HFF-Myc (cell line): ENCODE results near the gene SMPX.

Experiments used
- DNase-seq: peaks from one replicate; pipeline ENCODE4 v3.0.0-alpha.2; 2011; ENCODE audit warnings: low read depth; ENCODE audit errors: extremely low read depth
- H3K4me3 ChIP-seq: replicated peaks from 2 replicates; pipeline ENCODE4 v1.5.1; 2011; ENCODE audit warnings: low read depth, mild to moderate bottlenecking, control low read depth, low read length
- CTCF ChIP-seq: IDR thresholded peaks from 2 replicates; pipeline ENCODE4 v1.5.1; 2012; ENCODE audit warnings: mild to moderate bottlenecking, low read depth, low read length, control low read depth; ENCODE audit errors: missing control alignments

SMPX gene

GRCh38 chrX:21702725-21703124, 55.2 kb downstream of the SMPX start:
- no peak for DNase-seq
- no peak for TF ChIP-seq CTCF
- H3K4me3 ChIP-seq, result no peak overlapping the region

GRCh38 chrX:21700967-21701366, 56.9 kb downstream of the SMPX start:
- DNase-seq, result no peak
- TF ChIP-seq CTCF, result no peak
- no peak overlapping the region for H3K4me3 ChIP-seq

DNA sequence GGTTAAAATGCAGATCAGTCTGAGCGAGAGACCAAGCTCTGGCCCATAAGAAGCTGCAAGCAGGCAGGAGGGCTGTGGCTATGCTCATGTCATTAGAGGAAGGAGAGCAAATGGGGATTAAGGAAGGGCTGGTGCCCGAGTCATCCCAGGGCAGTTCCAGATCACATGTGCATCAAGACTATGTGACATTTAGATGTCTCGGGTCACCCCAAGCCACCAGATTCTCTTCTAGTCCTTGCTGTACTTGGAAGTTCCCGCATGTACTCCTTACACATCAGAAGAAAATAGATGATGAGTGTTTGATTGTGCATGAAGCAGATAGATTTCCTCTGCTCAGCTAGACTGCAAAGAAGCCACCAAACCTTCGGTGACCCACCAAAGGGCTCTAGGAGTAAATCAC, 57.6 kb downstream of the SMPX start:
- TF ChIP-seq CTCF, result no peak
- H3K4me3 ChIP-seq, result no peak overlapping the region
- DNase-seq, result no peak

DNA sequence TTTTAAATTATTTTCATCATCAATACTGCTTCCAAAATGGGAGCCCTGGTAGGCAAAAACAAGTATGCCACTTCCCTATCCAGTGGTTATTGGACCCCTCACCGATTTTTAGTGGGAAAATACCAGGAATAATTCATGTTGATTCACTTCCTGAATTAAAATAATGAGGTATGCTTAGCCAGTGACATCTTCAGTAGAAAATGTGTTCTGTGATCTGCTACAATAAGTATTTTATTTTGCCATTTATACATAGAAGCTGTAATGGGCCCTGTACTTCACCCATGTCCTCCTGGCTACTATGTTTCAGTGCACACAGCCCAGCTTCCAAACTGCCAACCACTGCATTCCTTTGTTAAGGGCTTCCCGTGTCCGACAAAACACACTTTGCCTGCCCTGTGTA, 58.8 kb downstream of the SMPX start:
- no peak for DNase-seq
- TF ChIP-seq CTCF, result no peak

DNA sequence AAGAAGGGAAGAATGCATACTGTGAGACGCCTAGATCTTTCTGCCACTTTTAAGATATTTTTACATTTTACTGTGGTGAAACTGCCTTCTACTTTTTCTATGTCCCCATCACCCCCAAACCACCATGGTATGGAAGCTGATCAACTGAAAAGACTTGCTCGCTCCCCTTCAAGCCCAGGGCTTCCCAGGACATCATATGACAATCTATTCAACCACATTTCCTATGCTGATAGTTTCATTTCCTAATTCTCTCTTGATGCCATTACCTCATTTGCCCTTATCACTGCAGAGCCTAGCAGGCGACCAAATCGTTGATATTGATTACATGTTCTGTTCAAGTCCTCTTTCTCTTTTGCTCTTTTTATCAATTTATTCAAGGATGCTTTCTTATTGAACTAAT, 59.6 kb downstream of the SMPX start:
- DNase-seq, result no peak
- TF ChIP-seq CTCF, result no peak
- no peak overlapping the region for H3K4me3 ChIP-seq

More for the DNA sequence above, 58.8 kb downstream of the SMPX start:
- no peak overlapping the region for H3K4me3 ChIP-seq

- no peak for DNase-seq
- no peak for TF ChIP-seq CTCF
- H3K4me3 ChIP-seq, result no peak overlapping the region
These were observed 66.4 kb downstream of the SMPX start for GRCh38 chrX:21691512-21692018.

- H3K4me3 ChIP-seq, result no peak overlapping the region
- DNase-seq, result no peak
- TF ChIP-seq CTCF, result no peak
These were observed 74.0 kb downstream of the SMPX start for GRCh38 chrX:21683941-21684340.
